Measurements from ENCODE around the gene SH3BP2.

GRCh38 chr4:2789793-2790582 is 2.9 kb upstream of the SH3BP2 start:
- TF ChIP-seq CTCF (conservative IDR thresholded peaks at IDR 0.05; ENCODE audit: low read length) (no peak), EZH2phosphoT487 (IDR thresholded peaks at IDR 0.05; ENCODE audit: borderline replicate concordance, low read depth, low read length) (no peak)

All from OCI-LY7 (cell line).